HCT116 (cell line): ENCODE measurements around the gene ACBD4. TPM values are rescaled to one million over a fixed set of nuclear protein-coding genes. Genes with fewer than 3 reads are reported as not detected.

Experiments used
- ATAC-seq: fragments of 200-7000 bp; cut with Tn5 transposase; 2 replicates; pipeline ENCODE4 v1.9.1; 2020; ENCODE audit warnings: mild to moderate bottlenecking, moderate library complexity
- BruUV-seq: library from RNA; stranded (reverse); fragments of 400-500 nt; replicated peaks from 2 replicates; lab custom pipeline; 2021; lab: Mats Ljungman, UMichigan
- CTCF ChIA-PET: fragments of 300-600 bp; sonication (Branson Sonifier 250); formaldehyde crosslinking; loops from one replicate; lab custom pipeline; 2021; ENCODE audit warnings: antibody characterized with exemption; lab: Charles Lee
- POLR2A ChIA-PET: fragments of 300-600, 350-600 bp; sonication (Branson Sonifier 250); formaldehyde crosslinking; loops from one replicate; lab custom pipeline; 2021; ENCODE audit warnings: antibody characterized with exemption; lab: Charles Lee
- RAD21 ChIA-PET, 2 experiments: fragments of 300-600 bp; sonication (Branson Sonifier 250); formaldehyde crosslinking; loops; one replicate each; lab custom pipeline; 2023; ENCODE audit warnings: low total read pairs in 2 of 2; ENCODE audit not compliant: uncharacterized antibody in 2 of 2, unreplicated experiment in 2 of 2, low non-redundant PET in 1 of 2; lab: Charles Lee
- DNase-seq: peaks from one replicate; pipeline ENCODE4 v3.0.0-alpha.2; 2010; ENCODE audit warnings: low read depth, low spot score
- H2AFZ ChIP-seq: fragments of 200-600 bp; shearing (Covaris generic), sonication (generic); 2 replicates; pipeline ENCODE4 v1.6.1; 2017; ENCODE audit warnings: low read depth, mixed run types, mixed read lengths, antibody characterized with exemption, low read length; ENCODE audit not compliant: poor library complexity, severe bottlenecking
- H3K27ac ChIP-seq: 2 replicates; pipeline ENCODE4 v1.5.1; 2012; ENCODE audit warnings: low read depth, low read length
- H3K27me3 ChIP-seq: fragments of 200-600 bp; sonication (generic); 2 replicates; pipeline ENCODE4 v1.6.1; 2016; ENCODE audit warnings: mixed run types, low read length, mixed read lengths; ENCODE audit not compliant: insufficient read depth
- H3K36me3 ChIP-seq, 2 experiments: fragments of 200-500 bp in 1 of 2; fragments of 200-600 bp in 1 of 2; sonication (Bioruptor generic) in 1 of 2; sonication (generic) in 1 of 2; 2 replicates each; pipeline versions ENCODE4 v1.5.1 to v1.6.1; 2014 to 2016; ENCODE audit warnings: low read length in 2 of 2, inconsistent platforms in 1 of 2, mixed read lengths in 1 of 2, mixed run types in 1 of 2; ENCODE audit not compliant: insufficient read depth in 2 of 2, control insufficient read depth in 1 of 2
- H3K4me1 ChIP-seq, 2 experiments: fragments of 200-600 bp in 1 of 2; sonication (generic) in 1 of 2; 2 replicates each; pipeline versions ENCODE4 v1.5.1 to v1.6.1; 2012 to 2017; ENCODE audit warnings: low read length in 2 of 2, inconsistent platforms in 1 of 2, mild to moderate bottlenecking in 1 of 2, mixed read lengths in 1 of 2, mixed run types in 1 of 2, moderate library complexity in 1 of 2; ENCODE audit not compliant: insufficient read depth in 2 of 2, control insufficient read depth in 1 of 2
- H3K4me2 ChIP-seq: fragments of 200-600 bp; sonication (generic); 2 replicates; pipeline ENCODE4 v1.6.1; 2017; ENCODE audit warnings: mixed run types, low read length, mixed read lengths
- H3K4me3 ChIP-seq, 2 experiments: fragments of 200-600 bp in 1 of 2; sonication (generic) in 1 of 2; replicated peaks in 1 of 2; 2 replicates each; pipeline ENCODE4 v1.5.1; 2011 to 2016; ENCODE audit warnings: low read length in 2 of 2, control low read depth in 1 of 2, low read depth in 1 of 2, mild to moderate bottlenecking in 1 of 2, mixed read lengths in 1 of 2, mixed run types in 1 of 2
- H3K79me2 ChIP-seq: fragments of 200-600 bp; sonication (generic); 2 replicates; pipeline ENCODE4 v1.6.1; 2017; ENCODE audit warnings: mild to moderate bottlenecking, mixed run types, low read length, moderate library complexity, mixed read lengths; ENCODE audit not compliant: insufficient read depth
- H3K9ac ChIP-seq: fragments of 200-600 bp; sonication (generic); 2 replicates; pipeline ENCODE4 v1.6.1; 2016; ENCODE audit warnings: low read length, mixed read lengths
- H3K9me2 ChIP-seq: fragments of 200-600 bp; sonication (generic), shearing (Covaris generic); 2 replicates; pipeline ENCODE4 v1.6.1; 2017; ENCODE audit warnings: mixed run types, mild to moderate bottlenecking, moderate library complexity; ENCODE audit not compliant: insufficient read depth
- H3K9me3 ChIP-seq, 2 experiments: fragments of 200-500 bp in 1 of 2; fragments of 200-600 bp in 1 of 2; sonication (Bioruptor generic) in 1 of 2; sonication (generic) in 1 of 2; 2 replicates each; pipeline ENCODE4 v1.6.1; 2014 to 2017; ENCODE audit warnings: low read length in 2 of 2, mixed read lengths in 2 of 2, inconsistent platforms in 1 of 2, low read depth in 1 of 2, mild to moderate bottlenecking in 1 of 2, mixed run types in 1 of 2, moderate library complexity in 1 of 2; ENCODE audit not compliant: control insufficient read depth in 1 of 2, insufficient read depth in 1 of 2
- H4K20me1 ChIP-seq: fragments of 200-600 bp; sonication (generic), shearing (Covaris generic); 2 replicates; pipeline ENCODE4 v1.6.1; 2017; ENCODE audit warnings: mixed run types, mild to moderate bottlenecking, moderate library complexity; ENCODE audit not compliant: insufficient read depth
- EGR1 ChIP-seq: IDR thresholded peaks from 2 replicates; pipeline ENCODE4 v1.6.1; 2012; ENCODE audit warnings: low read depth
- FOSL1 ChIP-seq: IDR thresholded peaks from 2 replicates; pipeline ENCODE4 v1.6.1; 2012; ENCODE audit warnings: low read depth
- JUND ChIP-seq: IDR thresholded peaks from 2 replicates; pipeline ENCODE4 v1.6.1; 2012
- POLR2AphosphoS5 ChIP-seq: IDR thresholded peaks from 2 replicates; pipeline ENCODE4 v1.6.1; 2011; ENCODE audit warnings: mild to moderate bottlenecking, low read depth, low read length, moderate library complexity
- SRF ChIP-seq: IDR thresholded peaks from 2 replicates; pipeline ENCODE4 v1.6.1; 2012; ENCODE audit warnings: low read depth
- intact Hi-C: fragments of 100-400 bp; cut with micrococcal nuclease; formaldehyde crosslinking; loops from 2 replicates; pipeline ENCODE4 v1.10.0; 2022
- total RNA-seq: library from RNA; stranded (reverse); gene quantifications from one replicate; pipeline ENCODE4 v1.2.1, GENCODE V29; 2021; ENCODE audit not compliant: unreplicated experiment
- TF ChIP-seq, protein P1 (sequence below): IDR thresholded peaks from 2 replicates; pipeline ENCODE4 v1.6.1; 2012; ENCODE audit warnings: low read depth

The ACBD4 gene
- total RNA-seq, 1 experiment from 2014 or later, result 13.6 TPM

DNA sequence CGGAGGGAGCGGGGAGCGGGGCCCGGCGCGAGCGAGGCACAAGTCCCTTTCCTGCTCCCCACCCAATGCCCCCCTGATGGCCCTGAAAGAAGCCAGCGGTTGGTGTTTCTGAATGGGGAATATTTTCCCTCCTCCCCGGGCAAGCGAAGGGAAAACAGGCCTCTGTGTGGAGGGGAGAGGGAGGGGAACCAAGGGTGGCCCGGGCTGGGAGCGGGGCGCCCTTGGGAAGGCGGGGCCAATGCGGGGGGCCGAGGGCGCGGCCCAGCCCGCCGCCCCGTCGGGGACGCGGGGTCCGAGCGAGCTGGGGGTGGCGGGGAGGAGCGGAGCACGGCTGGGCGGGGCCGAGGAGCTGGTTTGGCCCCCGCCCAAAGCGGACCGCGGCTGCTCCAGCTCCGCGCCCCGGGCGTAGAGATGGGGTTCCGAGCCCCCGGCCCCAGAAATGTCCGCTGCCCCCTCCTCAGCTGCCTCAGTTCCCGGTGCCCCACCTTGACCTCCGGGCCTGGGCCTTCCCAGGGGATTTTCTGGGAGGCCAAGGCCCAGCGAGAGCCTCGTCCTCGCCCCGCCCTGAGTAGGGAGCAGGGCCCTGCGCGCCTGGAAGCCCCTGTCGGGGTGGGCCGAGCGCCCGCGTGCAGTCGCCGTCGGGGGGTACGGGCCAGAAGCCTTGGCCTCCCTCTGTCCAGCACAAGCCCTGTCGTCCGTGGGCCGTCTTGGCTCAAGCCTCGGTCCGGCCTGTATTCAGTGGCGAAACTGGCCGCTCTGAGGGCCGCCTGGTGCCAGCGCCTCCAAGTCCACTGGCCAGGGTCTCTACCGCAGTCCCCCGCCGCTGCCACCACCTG lies 8.9 kb downstream of the ACBD4 start:
- ChIA-PET RAD21 (no interaction called here), POLR2A (no interaction called here), CTCF (interaction anchor here (10.2 kb wide), 1 partner anchor 8 kb away, joined by 131 read pairs; the partner anchor contains the start of gene ACBD4)
- Histone ChIP-seq H4K20me1 (no peaks in the 10 kb centered on the region; the same call in 1 of the 2 replicates), H2AFZ (no peak overlapping the region), H3K9ac (no peak overlapping the region), H3K9me2 (no peaks in the 10 kb centered on the region), H3K79me2 (peaks cover 10% of the 10 kb centered on the region), H3K4me2 (no peak overlapping the region), H3K4me1 (peaks cover 7 to 25% of the 10 kb centered on the region in 2 experiments), H3K27me3 (no peaks in the 10 kb centered on the region), H3K9me3 (no peaks in the 10 kb centered on the region), H3K36me3 (no peaks in the 10 kb centered on the region), H3K4me3 (no peak overlapping the region), H3K27ac (no peak overlapping the region)
- ATAC-seq (no peak), DNase-seq (no peak)
- BruUV-seq, result no TSS peak
- no peak for TF ChIP-seq FOSL1
- TF ChIP-seq, protein P1, sequence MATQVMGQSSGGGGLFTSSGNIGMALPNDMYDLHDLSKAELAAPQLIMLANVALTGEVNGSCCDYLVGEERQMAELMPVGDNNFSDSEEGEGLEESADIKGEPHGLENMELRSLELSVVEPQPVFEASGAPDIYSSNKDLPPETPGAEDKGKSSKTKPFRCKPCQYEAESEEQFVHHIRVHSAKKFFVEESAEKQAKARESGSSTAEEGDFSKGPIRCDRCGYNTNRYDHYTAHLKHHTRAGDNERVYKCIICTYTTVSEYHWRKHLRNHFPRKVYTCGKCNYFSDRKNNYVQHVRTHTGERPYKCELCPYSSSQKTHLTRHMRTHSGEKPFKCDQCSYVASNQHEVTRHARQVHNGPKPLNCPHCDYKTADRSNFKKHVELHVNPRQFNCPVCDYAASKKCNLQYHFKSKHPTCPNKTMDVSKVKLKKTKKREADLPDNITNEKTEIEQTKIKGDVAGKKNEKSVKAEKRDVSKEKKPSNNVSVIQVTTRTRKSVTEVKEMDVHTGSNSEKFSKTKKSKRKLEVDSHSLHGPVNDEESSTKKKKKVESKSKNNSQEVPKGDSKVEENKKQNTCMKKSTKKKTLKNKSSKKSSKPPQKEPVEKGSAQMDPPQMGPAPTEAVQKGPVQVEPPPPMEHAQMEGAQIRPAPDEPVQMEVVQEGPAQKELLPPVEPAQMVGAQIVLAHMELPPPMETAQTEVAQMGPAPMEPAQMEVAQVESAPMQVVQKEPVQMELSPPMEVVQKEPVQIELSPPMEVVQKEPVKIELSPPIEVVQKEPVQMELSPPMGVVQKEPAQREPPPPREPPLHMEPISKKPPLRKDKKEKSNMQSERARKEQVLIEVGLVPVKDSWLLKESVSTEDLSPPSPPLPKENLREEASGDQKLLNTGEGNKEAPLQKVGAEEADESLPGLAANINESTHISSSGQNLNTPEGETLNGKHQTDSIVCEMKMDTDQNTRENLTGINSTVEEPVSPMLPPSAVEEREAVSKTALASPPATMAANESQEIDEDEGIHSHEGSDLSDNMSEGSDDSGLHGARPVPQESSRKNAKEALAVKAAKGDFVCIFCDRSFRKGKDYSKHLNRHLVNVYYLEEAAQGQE, result no peak
- no peak for TF ChIP-seq JUND
- TF ChIP-seq SRF, result no peak
- TF ChIP-seq POLR2AphosphoS5, result no peak
- TF ChIP-seq EGR1, result no peak
- intact Hi-C loops, result loop anchor here (5.0 kb wide), 1 partner anchor 283 kb away; no protein-coding TSS in a partner anchor
